ENCODE data around the gene TMEM208.

The TMEM208 gene

GRCh38 chr16:67235816-67236562, 9.1 kb downstream of the TMEM208 start:
- Histone ChIP-seq H3K36me3 (peaks cover 17% of the 10 kb centered on the region), H3K4me1 (peaks cover 4% of the 10 kb centered on the region; the same call in 1 of the 2 replicates), H3K4me3 (ENCODE audit: low read depth, low read length) (no peak overlapping the region), H3K9me3 (no peaks in the 10 kb centered on the region), H3K27me3 (no peaks in the 10 kb centered on the region)
- TF ChIP-seq CTCF (IDR thresholded peaks at IDR 0.05; ENCODE audit: low read depth, low read length): no peak
- DNase-seq: no peak

GRCh38 chr16:67236563-67237395, 9.8 kb downstream of the TMEM208 start:
- TF ChIP-seq CTCF (IDR thresholded peaks at IDR 0.05; ENCODE audit: low read depth, low read length): no peak
- H3K4me1 ChIP-seq: peaks cover 8% of the 10 kb centered on the region
- H3K4me3 ChIP-seq (ENCODE audit: low read depth, low read length): no peak overlapping the region
- H3K27me3 ChIP-seq: no peaks in the 10 kb centered on the region
- no peaks in the 10 kb centered on the region for H3K9me3 ChIP-seq
- peak; percentile 94 for DNase-seq
- peaks cover 9% of the 10 kb centered on the region; the same call in 1 of the 2 replicates for H3K36me3 ChIP-seq

GRCh38 chr16:67237396-67238277, 10.7 kb downstream of the TMEM208 start:
- peaks cover 8% of the 10 kb centered on the region; the same call in 1 of the 2 replicates for H3K36me3 ChIP-seq
- peaks cover 8% of the 10 kb centered on the region for H3K4me1 ChIP-seq
- DNase-seq: no peak
- H3K9me3 ChIP-seq: no peaks in the 10 kb centered on the region
- no peak for TF ChIP-seq CTCF (IDR thresholded peaks at IDR 0.05; ENCODE audit: low read depth, low read length)
- no peaks in the 10 kb centered on the region for H3K27me3 ChIP-seq
- H3K4me3 ChIP-seq (ENCODE audit: low read depth, low read length): no peak overlapping the region

- H3K4me3 ChIP-seq (ENCODE audit: low read depth, low read length): no peak overlapping the region
- H3K36me3 ChIP-seq: peaks cover 8% of the 10 kb centered on the region; the same call in 1 of the 2 replicates
- no peak for DNase-seq
- H3K9me3 ChIP-seq: no peaks in the 10 kb centered on the region
- peaks cover 8% of the 10 kb centered on the region for H3K4me1 ChIP-seq
- TF ChIP-seq CTCF (IDR thresholded peaks at IDR 0.05; ENCODE audit: low read depth, low read length): no peak
- H3K27me3 ChIP-seq: no peaks in the 10 kb centered on the region
Measured at GRCh38 chr16:67238278-67238575, 11.3 kb downstream of the TMEM208 start.

GRCh38 chr16:67238806-67239470, 12.0 kb downstream of the TMEM208 start:
- DNase-seq: no peak
- H3K9me3 ChIP-seq: no peaks in the 10 kb centered on the region

More at GRCh38 chr16:67238806-67239470, 12.0 kb downstream of the TMEM208 start:
- Histone ChIP-seq H3K4me1 (peaks cover 13% of the 10 kb centered on the region), H3K4me3 (ENCODE audit: low read depth, low read length) (no peak overlapping the region), H3K36me3 (peaks cover 8% of the 10 kb centered on the region; the same call in 1 of the 2 replicates), H3K27me3 (no peaks in the 10 kb centered on the region)
- TF ChIP-seq CTCF (IDR thresholded peaks at IDR 0.05; ENCODE audit: low read depth, low read length): no peak

Measured in BE2C (cell line).